ENCODE results near the gene RSBN1L.
"Not testable (repeated sequence)": the region's sequence is repeated elsewhere in the genome, so short reads cannot be mapped to it uniquely, and the experiment has no call there.

The RSBN1L gene

DNA sequence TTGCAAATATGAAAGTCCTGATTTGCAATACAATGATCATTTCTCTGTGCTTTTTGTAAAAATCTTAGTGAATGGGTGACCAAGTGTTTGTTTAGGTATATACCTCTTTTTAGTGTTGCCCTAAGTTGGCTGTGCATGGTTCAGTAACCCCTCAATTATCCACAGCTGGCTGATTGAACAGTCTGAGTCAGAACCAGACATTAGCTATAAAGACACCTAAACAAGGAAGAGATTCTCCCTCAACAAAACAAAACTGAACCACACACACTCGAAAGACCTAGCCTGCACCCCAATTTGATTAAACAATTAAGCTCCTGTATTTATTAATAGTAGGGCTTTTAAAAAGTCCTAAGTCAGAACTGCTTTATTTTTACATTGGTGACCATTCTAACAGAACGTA is 2.8 kb downstream of the RSBN1L start:
- H3K9ac ChIP-seq (ENCODE audit: low read depth, low read length, poor library complexity, severe bottlenecking) = peak overlapping the region; percentile 90
- TF ChIP-seq, protein P1, sequence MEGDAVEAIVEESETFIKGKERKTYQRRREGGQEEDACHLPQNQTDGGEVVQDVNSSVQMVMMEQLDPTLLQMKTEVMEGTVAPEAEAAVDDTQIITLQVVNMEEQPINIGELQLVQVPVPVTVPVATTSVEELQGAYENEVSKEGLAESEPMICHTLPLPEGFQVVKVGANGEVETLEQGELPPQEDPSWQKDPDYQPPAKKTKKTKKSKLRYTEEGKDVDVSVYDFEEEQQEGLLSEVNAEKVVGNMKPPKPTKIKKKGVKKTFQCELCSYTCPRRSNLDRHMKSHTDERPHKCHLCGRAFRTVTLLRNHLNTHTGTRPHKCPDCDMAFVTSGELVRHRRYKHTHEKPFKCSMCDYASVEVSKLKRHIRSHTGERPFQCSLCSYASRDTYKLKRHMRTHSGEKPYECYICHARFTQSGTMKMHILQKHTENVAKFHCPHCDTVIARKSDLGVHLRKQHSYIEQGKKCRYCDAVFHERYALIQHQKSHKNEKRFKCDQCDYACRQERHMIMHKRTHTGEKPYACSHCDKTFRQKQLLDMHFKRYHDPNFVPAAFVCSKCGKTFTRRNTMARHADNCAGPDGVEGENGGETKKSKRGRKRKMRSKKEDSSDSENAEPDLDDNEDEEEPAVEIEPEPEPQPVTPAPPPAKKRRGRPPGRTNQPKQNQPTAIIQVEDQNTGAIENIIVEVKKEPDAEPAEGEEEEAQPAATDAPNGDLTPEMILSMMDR (conservative IDR thresholded peaks at IDR 0.05; ENCODE audit: low read length) = no peak
- TF ChIP-seq EZH2phosphoT487 (IDR thresholded peaks at IDR 0.05; ENCODE audit: borderline replicate concordance) = no peak
- H4K20me1 ChIP-seq (ENCODE audit: insufficient read depth, low read length, poor library complexity, severe bottlenecking) = peaks cover 68% of the 10 kb centered on the region
- peaks cover 84% of the 10 kb centered on the region for H3K79me2 ChIP-seq (ENCODE audit: insufficient read depth, low read length)
- no peaks in the 10 kb centered on the region for H3K27me3 ChIP-seq (ENCODE audit: insufficient read depth, low read length, poor library complexity, severe bottlenecking)
- H2AFZ ChIP-seq (ENCODE audit: low read length) = no peak overlapping the region
- no peaks in the 10 kb centered on the region for H3F3A ChIP-seq (ENCODE audit: low read depth)
- H3K36me3 ChIP-seq (ENCODE audit: insufficient read depth, low read length) = no peaks in the 10 kb centered on the region
- H3K4me3 ChIP-seq (ENCODE audit: low read length, poor library complexity, severe bottlenecking) = peak overlapping the region; percentile 95
- H3K4me1 ChIP-seq (ENCODE audit: insufficient read depth, low read length, poor library complexity, severe bottlenecking) = peaks cover 46% of the 10 kb centered on the region
- H3K9me2 ChIP-seq (replicated peaks; ENCODE audit: low read depth, low read length) = no peaks in the 10 kb centered on the region
- H3K9me3 ChIP-seq (ENCODE audit: insufficient read depth, low read depth, low read length) = no peaks in the 10 kb centered on the region
- H3K4me2 ChIP-seq (ENCODE audit: low read depth, low read length, poor library complexity, severe bottlenecking) = peak overlapping the region; percentile 94

DNA sequence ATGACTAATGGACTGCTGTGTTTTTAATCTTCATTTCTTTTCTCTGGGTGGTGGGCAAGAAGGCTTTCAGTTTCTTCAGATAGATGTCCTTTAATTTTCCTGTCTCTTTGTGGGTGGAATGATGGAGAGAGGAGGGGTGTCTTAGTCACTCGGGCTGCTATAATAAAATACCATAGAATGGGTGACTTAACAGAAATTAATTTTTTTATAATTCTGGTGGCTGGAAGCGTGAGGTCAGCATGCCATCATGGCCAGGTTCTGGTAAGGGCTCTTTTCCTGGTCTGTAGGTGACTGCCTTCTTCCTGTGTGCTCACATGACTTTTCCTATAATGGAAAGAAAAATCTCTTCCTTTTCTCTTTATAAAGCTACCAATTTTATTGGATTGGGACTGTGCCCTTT is 6.3 kb downstream of the RSBN1L start:
- no peaks in the 10 kb centered on the region for H3K9me3 ChIP-seq (ENCODE audit: insufficient read depth, low read depth, low read length)
- H3F3A ChIP-seq (ENCODE audit: low read depth) = no peaks in the 10 kb centered on the region
- H3K4me1 ChIP-seq (ENCODE audit: insufficient read depth, low read length, poor library complexity, severe bottlenecking) = peaks cover 45% of the 10 kb centered on the region
- peak overlapping the region; percentile 94 for H3K4me2 ChIP-seq (ENCODE audit: low read depth, low read length, poor library complexity, severe bottlenecking)
- TF ChIP-seq EZH2phosphoT487 (IDR thresholded peaks at IDR 0.05; ENCODE audit: borderline replicate concordance) = no peak
- TF ChIP-seq, protein P1 (conservative IDR thresholded peaks at IDR 0.05; ENCODE audit: low read length) = no peak
- peak overlapping the region; percentile 49 for H3K4me3 ChIP-seq (ENCODE audit: low read length, poor library complexity, severe bottlenecking)
- no peaks in the 10 kb centered on the region for H3K27me3 ChIP-seq (ENCODE audit: insufficient read depth, low read length, poor library complexity, severe bottlenecking)
- H3K9ac ChIP-seq (ENCODE audit: low read depth, low read length, poor library complexity, severe bottlenecking) = peak overlapping the region; percentile 8
- peaks cover 83% of the 10 kb centered on the region for H4K20me1 ChIP-seq (ENCODE audit: insufficient read depth, low read length, poor library complexity, severe bottlenecking)
- peaks cover 6% of the 10 kb centered on the region; the same call in 1 of the 2 replicates for H3K36me3 ChIP-seq (ENCODE audit: insufficient read depth, low read length)
- no peaks in the 10 kb centered on the region for H3K9me2 ChIP-seq (replicated peaks; ENCODE audit: low read depth, low read length)
- no peak overlapping the region for H2AFZ ChIP-seq (ENCODE audit: low read length)
- H3K79me2 ChIP-seq (ENCODE audit: insufficient read depth, low read length) = peaks cover 100% of the 10 kb centered on the region

DNA sequence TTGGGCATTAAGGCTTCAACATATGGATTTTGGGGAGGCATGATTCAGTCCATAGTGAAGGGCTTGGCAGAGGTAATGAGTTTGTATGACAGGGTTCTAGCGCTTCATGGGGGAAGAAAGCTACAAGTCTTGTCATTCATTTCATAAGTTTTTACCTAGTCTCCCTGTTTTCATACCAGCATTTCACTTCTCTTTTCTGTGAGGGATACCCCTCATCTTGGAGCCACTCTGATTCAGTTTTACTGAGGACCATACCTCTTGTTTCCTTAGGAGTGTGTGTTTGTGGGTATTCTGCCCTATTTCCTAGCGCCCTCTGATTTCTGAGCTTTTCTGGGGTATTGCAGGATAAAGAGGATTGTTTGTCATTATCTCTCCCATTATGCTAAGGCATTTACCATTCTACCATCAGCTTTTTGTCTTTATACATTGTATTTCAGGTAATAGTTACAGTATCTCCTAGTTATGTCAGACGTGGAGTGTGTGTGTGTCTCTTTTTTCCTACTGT is 6.8 kb downstream of the RSBN1L start:
- Histone ChIP-seq H3K4me3 (ENCODE audit: low read length, poor library complexity, severe bottlenecking) (peak overlapping the region; percentile 49), H3F3A (ENCODE audit: low read depth) (no peaks in the 10 kb centered on the region), H3K36me3 (ENCODE audit: insufficient read depth, low read length) (peaks cover 8% of the 10 kb centered on the region; the same call in 1 of the 2 replicates), H3K27me3 (ENCODE audit: insufficient read depth, low read length, poor library complexity, severe bottlenecking) (no peaks in the 10 kb centered on the region), H3K9me3 (ENCODE audit: insufficient read depth, low read depth, low read length) (no peaks in the 10 kb centered on the region), H4K20me1 (ENCODE audit: insufficient read depth, low read length, poor library complexity, severe bottlenecking) (peaks cover 83% of the 10 kb centered on the region), H3K9me2 (replicated peaks; ENCODE audit: low read depth, low read length) (no peaks in the 10 kb centered on the region), H2AFZ (ENCODE audit: low read length) (no peak overlapping the region), H3K4me1 (ENCODE audit: insufficient read depth, low read length, poor library complexity, severe bottlenecking) (peaks cover 45% of the 10 kb centered on the region), H3K79me2 (ENCODE audit: insufficient read depth, low read length) (peaks cover 100% of the 10 kb centered on the region), H3K9ac (ENCODE audit: low read depth, low read length, poor library complexity, severe bottlenecking) (peak overlapping the region; percentile 8), H3K4me2 (ENCODE audit: low read depth, low read length, poor library complexity, severe bottlenecking) (peak overlapping the region; percentile 94)
- TF ChIP-seq, protein P1 (conservative IDR thresholded peaks at IDR 0.05; ENCODE audit: low read length) = peak; percentile 38
- no peak for TF ChIP-seq EZH2phosphoT487 (IDR thresholded peaks at IDR 0.05; ENCODE audit: borderline replicate concordance)

- peak overlapping the region; percentile 94 for H3K4me2 ChIP-seq (ENCODE audit: low read depth, low read length, poor library complexity, severe bottlenecking)
Observed at GRCh38 chr7:77703669-77704068, 7.4 kb downstream of the RSBN1L start.

More at GRCh38 chr7:77703669-77704068, 7.4 kb downstream of the RSBN1L start:
- H3K9me3 ChIP-seq (ENCODE audit: insufficient read depth, low read depth, low read length); H3F3A ChIP-seq (ENCODE audit: low read depth); H2AFZ ChIP-seq (ENCODE audit: low read length); H3K9ac ChIP-seq (ENCODE audit: low read depth, low read length, poor library complexity, severe bottlenecking); H3K9me2 ChIP-seq (replicated peaks; ENCODE audit: low read depth, low read length); H3K27me3 ChIP-seq (ENCODE audit: insufficient read depth, low read length, poor library complexity, severe bottlenecking); H3K36me3 ChIP-seq (ENCODE audit: insufficient read depth, low read length): not testable (repeated sequence)
- H3K4me3 ChIP-seq (ENCODE audit: low read length, poor library complexity, severe bottlenecking) = peak overlapping the region; percentile 43
- peaks cover 80% of the 10 kb centered on the region for H4K20me1 ChIP-seq (ENCODE audit: insufficient read depth, low read length, poor library complexity, severe bottlenecking)
- H3K79me2 ChIP-seq (ENCODE audit: insufficient read depth, low read length) = peaks cover 100% of the 10 kb centered on the region
- peaks cover 41% of the 10 kb centered on the region for H3K4me1 ChIP-seq (ENCODE audit: insufficient read depth, low read length, poor library complexity, severe bottlenecking)
